ENCODE measurements around the gene NCOA3.
"Not testable (repeated sequence)": the region's sequence is repeated elsewhere in the genome, so short reads cannot be mapped to it uniquely, and the experiment has no call there.

NCOA3 gene

DNA sequence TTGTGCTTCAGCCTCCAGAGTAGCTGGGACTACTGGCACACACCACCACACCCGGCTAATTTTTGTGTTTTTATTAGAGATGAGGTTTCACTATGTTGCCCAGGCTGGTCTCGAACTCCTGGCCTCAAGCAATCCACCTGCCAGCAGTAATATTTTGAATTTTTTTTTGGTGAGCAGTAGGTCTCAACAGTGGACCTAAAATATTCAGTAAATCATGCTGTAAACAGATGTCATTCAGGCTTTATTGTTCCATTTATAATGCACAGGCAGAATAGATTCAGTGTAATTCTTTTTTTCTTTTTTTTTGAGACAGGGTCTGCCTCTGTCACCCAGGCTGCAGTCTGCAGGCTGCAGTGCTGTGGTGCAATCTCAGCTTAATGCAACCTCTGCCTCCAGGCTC, 69.7 kb downstream of the NCOA3 start:
- DNase-seq, result no peak

DNA sequence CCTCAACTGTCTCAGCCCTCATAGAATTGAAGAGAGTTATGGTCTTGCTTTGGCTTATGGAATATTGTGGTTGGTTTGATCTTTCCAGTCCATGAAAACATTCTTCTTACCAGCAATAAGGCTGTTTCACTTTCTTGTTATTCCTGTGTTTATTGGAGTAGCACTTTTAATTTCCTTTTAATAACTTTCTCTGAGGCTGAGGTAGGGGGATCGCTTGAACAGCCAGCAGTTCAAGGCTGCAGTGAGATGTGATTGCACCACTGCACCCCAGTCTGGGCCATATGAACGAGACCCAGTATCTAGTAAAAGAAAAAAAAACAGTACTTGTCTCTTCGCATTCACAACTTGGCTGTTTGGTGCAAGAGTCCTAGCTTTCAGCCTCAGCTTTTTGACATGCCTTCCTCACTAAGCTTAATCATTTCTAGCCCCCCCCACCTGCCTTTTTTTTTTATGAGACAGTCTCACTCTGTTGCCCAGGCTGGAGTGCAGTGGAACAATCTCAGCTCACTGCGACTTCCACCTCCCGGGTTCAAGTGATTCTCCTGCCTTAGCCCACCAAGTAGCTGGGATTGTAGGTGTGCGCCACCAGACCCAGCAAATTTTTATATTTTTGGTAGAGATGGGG, 70.5 kb downstream of the NCOA3 start:
- DNase-seq, result no peak

DNA sequence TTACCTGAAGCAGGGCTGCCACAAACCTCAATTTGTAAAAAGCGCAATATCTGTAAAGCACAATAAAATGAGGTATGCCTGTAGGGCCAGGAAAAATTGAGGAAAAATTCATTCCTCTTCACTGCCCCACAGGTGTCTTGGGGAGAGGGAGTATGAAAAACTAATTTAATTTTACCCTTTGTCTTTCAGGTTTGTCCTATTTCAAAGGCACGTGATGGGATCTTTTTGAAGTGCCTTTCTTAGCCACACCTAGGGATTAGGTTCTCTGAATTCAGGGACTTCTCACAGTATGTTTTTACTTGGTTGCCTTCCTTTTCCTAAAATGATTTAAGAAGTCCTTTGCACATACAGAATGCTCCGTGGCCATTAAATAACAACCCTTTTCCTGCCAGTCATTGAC, 71.9 kb downstream of the NCOA3 start:
- no peak for DNase-seq

DNA sequence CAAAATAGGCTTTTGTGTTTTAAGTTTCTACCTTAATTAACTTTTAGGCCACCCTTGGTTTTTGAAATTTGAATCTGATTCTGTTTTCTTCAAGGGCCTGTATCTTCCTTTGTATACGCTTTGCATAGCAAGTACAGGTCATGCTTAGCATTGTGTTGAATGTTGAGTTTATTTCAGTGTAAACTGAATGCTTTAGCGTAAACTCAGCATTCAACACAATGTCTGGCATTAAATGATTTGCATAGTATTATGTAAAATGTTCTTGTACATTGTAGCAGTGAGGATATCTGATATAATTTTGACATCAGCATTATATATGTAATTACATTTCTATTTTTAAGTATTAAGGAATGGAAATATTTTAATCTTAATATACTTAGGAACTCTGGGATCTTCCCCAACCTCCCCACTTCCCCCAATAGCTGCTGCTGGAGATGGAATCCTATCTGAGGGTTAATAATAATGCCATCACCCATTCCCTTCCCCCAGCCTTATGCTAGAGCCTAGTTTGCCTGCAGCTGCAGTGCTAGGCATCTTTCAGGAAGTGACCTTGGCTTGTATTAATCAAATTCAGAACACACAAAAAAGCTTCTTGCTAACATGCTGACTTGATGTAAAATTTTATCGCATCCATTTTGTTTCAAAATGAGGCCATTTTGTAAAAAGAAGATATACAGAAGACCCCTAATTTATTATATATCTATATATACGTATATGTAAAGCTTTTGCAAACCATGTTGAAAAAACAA, 73.1 kb downstream of the NCOA3 start:
- no peak for DNase-seq

DNA sequence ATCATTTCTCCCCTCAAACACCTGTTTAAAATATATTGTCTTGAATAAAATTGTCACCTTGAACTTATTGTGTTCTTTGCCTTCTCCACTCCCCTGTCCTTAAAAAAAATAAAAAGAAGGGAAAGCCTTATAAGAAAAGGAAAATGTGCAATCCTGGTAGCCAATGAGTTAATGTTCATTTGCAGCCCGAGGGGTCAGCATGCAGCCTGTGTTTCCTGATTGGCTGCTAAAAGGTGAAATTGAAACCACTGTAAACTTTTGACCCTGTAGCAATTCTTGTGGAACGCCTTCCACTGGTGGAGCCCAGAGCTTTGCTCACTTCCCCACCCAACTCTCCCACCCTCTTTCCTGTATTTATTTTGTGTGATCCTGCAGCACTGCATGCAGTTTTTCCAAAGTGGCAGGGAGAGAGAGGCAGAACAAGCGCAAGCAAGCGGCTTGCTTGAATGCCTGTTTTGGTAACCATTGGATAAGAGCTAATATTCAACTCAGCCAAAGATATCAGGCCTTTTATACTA, 74.9 kb downstream of the NCOA3 start:
- no peak for DNase-seq

DNA sequence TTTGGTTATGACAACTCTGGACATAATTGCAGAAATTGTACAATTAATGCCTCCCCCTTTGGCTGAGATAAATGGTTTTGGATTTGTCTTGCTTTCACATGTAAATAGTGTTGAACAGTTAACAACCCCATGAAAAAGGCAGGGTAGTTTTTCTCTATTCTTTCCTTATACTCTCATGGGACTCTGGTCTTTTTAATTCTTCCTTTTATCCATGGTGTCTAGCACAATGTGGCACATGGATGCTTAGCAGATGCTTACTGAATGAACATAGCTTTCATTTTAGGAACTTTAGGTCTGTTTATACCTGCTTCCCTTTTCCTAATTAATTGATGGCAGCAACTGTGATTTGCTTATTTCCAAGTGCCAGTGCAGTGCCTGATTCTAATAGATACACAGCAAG, 75.6 kb downstream of the NCOA3 start:
- DNase-seq, result no peak

DNA sequence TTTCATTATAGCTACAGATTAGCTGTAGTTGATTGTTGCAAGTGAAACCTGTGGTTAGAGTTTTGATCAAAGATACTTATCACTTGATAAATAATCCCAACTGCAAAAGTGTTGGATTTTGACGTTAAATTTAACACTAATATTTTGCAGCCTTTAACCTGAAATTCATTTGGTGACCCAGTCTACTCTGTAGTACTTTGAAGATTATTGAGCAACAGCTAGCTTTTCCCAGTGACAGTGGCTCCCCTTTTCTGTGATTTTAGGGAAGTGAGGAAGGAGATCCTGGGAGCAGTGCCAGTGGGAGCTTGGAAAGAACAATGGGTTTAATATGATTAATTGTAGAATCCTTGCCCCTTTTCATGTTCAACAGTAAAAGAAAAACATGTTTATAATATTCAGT, 76.9 kb downstream of the NCOA3 start:
- DNase-seq, result no peak

DNA sequence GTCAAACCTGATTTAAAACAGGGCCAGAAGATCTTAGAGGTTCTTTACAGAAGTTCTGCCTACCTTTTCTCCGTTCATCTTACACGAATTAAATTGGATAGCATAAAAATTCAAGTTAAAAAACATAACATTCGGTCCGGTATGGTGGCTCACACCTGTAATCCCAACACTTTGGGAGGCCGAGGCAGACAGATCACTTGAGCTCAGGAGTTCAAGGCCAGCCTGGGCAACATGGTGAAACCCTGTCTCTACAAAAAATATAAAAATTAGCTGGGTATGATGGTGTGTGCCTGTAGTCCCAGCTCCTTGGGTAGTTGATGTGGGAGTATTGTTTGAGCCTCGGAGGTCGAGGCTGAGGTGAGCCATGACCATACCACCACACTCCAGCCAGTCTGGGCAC, 79.0 kb downstream of the NCOA3 start:
- DNase-seq, result not testable (repeated sequence)

DNA sequence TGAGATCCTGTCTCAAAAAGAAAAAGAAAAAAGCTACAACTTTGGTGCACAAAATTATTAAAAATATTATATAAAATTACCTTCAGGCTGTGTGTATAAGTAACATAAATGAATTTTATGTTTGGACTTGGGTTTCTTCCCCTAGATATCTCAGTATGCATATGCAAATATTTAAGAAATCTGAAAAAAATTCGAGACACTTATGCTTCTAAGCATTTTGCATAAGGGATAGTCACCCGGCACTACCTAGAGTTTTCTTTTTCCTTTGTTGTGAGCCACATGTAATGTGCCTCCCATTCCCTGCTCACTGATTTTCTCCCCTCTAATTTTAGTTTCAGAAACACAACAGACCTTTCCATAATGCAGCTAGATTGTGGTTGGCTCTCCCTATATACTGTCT, 79.4 kb downstream of the NCOA3 start:
- no peak for DNase-seq

DNA sequence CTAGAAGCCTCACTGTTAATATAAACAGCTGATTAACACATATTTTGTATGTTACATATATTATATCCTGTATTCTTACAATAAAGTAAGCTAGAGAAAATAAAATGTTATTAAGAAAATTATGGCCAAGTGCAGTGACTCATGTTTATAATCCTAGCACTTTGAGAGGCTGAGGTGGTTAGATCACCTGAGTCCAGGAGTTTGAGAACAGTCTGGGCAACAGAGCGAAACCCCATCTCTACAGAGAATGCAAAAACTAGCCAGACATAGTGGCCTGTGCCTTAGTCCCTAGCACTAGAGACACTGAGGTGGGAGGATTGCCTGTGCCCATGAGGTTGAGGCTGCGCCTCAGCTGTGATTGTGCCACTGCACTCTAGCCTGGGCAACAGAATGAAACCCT, 81.9 kb downstream of the NCOA3 start:
- DNase-seq, result no peak

DNA sequence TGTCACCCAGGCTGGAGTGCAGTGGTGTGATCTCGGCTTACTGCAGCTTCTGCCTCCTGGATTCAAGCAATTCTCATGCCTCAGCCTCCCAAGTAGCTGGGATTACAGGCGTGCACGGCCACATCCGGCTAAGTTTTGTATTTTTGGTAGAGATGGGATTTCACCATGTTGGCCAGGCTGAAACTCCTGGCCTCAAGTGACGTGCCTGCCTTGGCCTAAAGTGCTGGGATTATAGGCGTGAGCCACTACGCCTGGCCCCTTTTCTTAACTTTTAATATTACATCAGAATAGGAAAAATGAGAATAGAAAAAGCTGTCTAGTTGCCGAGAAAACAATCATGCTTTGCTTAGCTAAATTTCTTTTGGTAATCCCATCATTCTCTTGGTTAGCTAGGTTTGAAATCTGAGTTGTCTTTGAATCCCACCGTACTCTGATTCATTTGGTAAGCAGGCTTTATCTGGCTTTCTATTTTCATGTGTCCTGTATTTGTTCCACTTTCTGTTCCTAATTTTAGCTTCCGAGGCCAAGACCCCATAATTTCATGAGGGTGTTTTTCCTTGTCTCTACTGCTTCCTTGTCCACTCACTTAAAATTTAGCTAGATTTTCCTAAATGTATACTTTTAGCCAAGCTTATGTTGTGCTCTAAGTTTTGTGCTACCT, 83.5 kb downstream of the NCOA3 start:
- DNase-seq, result no peak

DNA sequence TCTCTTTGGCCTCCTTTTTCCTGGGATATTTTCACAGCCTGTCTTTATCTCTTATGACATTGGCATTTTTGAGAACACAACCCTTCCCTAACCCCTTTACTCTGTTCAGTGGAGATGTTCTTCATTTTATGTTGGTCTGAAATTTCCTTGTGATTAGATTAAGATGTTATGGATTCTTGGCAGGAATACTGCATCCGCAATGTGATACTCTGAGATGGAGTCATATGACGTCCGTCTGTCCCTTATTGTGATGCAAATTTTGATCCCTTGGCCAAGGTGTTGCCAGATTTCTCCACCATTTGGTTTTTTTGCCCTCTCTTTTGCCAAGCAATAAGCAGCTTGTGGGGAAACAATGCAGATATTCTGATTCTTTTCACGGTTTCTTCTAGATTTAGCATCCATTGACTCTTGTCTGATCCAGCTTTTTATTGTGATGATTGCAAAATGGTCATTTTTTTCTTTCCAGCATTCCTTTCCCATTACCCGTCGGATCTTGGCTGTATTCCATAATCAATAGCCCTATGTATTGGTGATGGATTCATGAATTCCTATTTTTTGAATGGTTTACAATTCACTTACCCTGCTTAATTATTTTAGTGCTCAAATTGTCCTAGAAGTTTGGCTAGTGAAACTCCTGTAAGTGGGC, 85.1 kb downstream of the NCOA3 start:
- DNase-seq, result no peak

DNA sequence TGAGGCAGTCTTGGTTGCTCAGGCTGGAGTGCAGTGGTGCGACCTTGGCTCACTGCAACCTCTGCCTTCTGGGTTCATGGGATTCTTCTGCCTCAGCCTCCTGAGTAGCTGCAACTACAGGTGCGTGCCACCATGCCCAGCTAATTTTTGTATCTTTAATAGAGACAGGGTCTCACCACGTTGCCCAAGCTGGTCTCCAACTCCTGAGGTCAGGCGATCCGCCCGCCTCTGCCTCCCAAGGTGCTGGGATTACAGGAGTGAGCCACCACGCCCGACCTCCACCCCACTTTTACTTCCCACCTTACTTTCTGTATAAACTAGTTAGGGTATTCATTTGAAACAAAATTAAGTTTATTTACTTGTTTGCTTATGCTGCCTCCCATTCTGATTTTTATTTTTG, 86.5 kb downstream of the NCOA3 start:
- DNase-seq, result no peak

DNA sequence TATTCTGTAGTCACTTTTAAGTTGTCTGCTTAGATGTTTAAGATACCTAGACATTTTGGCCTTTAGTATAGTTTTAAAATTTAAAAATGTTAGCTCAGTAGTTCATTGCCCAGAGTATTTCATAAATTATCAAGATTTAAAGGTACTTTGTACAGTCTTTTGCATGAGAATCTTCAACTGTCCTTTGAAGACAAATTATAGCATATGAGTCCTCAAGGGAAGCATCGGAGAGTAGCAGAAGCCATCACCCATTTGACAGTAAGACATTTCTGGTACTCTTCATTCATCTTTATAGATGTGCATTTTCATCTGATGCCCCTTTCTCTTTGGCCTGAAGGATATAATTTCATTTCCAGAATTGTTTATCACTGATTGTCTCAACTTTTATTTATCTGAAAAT, 89.5 kb downstream of the NCOA3 start:
- DNase-seq, result no peak

DNA sequence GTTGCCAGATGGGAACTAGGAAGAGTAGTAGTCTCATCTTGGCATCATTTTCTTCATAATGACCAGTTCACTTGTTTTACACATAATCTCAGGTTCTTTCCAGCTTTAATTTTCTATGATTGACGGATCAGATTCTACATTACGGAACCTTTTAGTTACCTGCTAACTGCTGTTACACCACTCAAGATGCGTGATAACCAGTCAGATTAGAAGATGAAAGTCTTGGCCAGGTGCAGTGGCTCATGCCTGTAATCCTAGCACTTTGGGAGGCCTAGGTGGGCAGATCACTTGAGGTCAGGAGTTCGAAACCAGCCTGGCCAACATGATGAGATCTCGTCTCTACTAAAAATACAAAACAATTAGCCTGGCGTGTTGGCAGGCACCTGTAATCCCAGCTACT, 92.5 kb downstream of the NCOA3 start:
- DNase-seq, result no peak

DNA sequence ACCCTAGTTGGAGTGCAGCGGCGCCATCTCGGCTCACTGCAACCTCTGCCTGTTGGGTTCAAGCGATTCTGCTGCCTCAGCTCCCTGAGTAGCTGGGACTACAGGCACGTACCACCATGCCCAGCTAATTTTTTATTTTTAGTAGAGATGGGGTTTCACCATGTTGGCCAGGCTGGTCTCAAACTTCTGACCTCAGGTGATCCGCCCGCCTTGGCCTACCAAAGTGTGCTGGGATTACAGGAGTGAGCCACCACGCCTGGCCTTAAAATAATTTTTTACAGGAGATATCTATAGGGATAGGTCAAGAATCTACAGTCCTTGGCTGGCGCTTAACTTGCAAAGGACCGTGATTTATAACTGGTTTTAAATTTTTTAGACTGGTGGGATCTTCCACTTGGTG, 93.5 kb downstream of the NCOA3 start:
- DNase-seq, result not testable (repeated sequence)

DNA sequence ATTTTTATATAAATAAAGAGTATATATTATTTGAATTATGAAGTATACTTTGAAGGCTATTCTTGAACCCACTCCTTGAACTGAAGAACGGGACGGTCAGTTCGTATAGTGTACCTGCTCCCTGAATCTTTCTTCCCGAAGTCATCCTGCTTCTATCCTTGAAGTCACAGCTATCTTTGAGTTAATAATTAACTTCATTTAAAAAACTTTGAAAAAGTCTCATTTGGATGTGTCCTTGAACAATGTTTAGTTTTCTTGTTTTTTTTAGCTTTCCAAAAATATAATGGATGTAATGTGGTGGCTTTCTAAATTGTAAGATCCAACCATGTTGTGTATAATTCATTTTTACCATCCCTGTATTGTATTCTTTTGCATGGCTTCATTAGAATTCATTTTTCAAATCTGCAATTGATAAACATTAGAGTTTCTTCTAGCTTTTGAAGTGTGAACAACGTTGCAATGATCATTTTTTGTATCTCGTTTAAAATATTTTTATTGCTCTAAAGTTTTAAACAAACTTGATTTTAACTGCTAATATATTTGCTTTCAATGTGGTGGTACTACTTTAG, 94.4 kb downstream of the NCOA3 start:
- DNase-seq, result no peak

DNA sequence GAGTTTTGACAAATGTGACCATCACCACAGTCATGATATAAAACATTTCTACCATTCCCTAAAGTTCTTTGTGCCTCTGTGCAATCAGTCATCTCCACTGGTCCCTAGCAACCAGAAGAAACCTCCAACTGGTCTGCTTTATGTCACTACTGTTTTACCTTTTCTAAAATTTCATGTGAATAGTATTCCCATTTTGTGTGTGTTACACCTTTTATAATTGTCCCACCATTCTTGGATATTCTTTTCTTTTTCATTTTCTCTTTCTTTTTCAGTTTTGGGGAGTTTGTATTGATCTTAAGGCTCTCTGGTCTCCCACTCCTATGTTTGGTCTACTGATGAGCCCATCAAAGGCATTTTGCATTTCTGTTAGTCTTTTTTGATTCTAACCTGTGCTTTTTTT, 95.4 kb downstream of the NCOA3 start:
- no peak for DNase-seq

DNA sequence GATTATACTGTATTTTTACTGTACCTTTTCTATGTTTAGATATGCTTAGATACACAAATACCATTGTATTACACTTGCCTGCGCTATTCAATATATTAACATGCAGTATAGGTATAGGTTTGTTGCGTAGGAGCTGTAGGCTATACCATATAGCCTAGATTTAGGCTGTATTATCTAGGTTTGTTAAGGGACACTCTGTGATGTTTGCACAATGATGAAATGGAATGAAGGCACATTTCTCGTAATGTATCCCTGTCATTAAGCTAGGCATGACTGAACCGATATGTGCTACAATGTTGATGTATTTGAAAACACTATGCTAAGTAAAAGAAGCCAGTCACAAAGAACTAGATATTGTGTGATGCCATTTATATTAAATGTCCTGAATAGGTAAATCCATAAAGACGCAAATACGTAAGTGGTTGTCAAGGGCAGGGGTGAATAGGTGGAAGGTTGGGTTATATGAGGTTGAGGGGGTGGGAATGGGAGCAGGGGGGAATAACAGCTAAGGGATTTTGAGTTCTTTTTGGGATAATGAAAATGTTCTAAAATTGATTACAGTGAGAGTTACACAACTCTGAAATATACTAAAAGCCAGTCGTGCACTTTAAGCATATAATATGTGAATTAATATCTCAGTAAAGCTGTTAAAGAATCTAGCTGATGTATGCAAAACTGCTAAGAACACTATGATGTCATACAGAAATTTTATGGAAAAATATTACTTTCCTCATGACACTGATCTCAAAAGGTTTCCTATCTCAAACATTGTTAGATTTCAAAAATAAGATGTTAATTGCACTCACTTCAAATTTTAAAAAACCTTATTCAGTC, 97.4 kb downstream of the NCOA3 start:
- no peak for DNase-seq

DNA sequence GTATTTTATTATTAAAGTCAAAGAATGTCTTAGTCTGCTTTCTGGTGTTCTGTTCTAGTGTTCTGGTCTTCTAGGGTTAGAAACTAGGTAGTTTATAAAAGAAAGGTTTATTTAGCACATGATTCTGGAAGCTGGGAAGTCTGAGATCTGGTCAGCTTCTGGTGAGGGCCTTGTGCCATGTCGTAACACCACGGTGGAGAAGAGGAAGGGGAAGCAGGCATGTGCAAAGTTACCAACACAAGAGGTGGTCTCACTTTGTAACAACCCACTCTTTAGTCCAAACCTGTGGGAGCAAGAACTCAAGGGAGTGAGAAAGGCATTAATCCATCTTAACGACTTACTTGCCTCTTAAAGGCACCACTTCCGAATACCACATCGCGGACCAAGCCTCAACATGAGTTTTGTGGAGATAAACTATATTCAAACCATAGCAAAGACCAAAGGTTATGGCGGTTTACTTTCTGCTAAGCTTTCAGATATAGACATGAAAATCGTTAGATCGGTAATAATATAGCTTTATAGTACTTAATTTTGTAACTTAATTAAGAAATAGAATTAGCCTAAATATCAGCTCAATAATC, 99.4 kb downstream of the NCOA3 start:
- DNase-seq, result no peak

DNA sequence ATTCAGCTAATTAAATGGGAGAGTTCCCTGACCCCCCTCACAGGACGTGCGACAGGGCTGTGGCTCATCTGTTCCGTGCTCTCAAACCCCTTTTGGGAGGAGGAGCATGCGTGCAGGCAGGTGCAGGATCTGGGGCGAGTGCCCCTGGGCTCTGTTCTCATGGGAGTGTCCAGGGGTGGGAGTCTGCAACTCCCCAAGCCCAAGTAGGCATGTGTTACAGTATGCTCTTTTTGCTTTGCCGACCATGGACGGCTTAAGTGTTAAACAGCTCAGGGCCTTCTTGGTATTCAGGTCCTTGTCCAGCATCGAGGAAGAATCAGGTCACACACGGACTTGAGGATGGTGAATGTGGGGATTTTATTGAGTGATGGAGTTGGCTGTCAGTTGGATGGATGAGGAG, 101.6 kb downstream of the NCOA3 start:
- no peak for DNase-seq

Data from activated naive CD4-positive, alpha-beta T cell treated with Interleukin-2 at 50 U/mL for 16 hours (primary cell).